HepG2 (cell line): Measurements from ENCODE around the gene MYO18B. TPM values are rescaled to one million over a fixed set of nuclear protein-coding genes. Genes with fewer than 3 reads are reported as not detected.

ENCODE experiments used
- ATAC-seq: fragments of 200-7000 bp; cut with Tn5 transposase; 3 replicates; pipeline ENCODE4 v1.9.1; 2020; ENCODE audit warnings: mild to moderate bottlenecking, moderate library complexity
- BruUV-seq: library from RNA; stranded (reverse); fragments of 400-500 nt; replicated peaks from 2 replicates; lab custom pipeline; 2021; lab: Mats Ljungman, UMichigan
- CTCF ChIA-PET: fragments of 300-600 bp; formaldehyde crosslinking; extraction: SDS; loops from one replicate; lab custom pipeline; 2021; ENCODE audit warnings: low total read pairs, inconsistent platforms, low intra/inter-chr PET ratio; lab: Yijun Ruan, JAX
- POLR2A ChIA-PET: fragments of 350-600 bp; sonication (Branson Sonifier 250); formaldehyde crosslinking; loops from one replicate; lab custom pipeline; 2020; ENCODE audit warnings: antibody characterized with exemption, inconsistent platforms; lab: Yijun Ruan, JAX
- DNase-seq: peaks from one replicate; pipeline ENCODE4 v3.0.0-alpha.2; 2015; ENCODE audit warnings: low spot score
- FAIRE-seq: peaks from 3 replicates; lab custom pipeline; 2011; peaks lifted over from hg19 to GRCh38; lab: Jason Lieb, UNC
- H2AFZ ChIP-seq: one replicate; pipeline ENCODE4 v1.6.1; 2011; ENCODE audit warnings: low read length, inconsistent platforms
- H3K27ac ChIP-seq: fragments of 300-600 bp; 3 replicates; pipeline ENCODE4 v1.8.0; 2011; ENCODE audit warnings: mixed run types, mild to moderate bottlenecking, mixed read lengths, low read length, inconsistent platforms; ENCODE audit not compliant: insufficient read depth; ENCODE audit errors: extremely low read length
- H3K27me3 ChIP-seq, 2 experiments: fragments of 200-600 bp in 1 of 2; 2 replicates in 1 of 2; 3 replicates in 1 of 2; pipeline versions ENCODE4 v1.6.0 to v1.8.0; 2011; ENCODE audit warnings: low read length in 2 of 2, mild to moderate bottlenecking in 2 of 2, moderate library complexity in 2 of 2, inconsistent platforms in 1 of 2; ENCODE audit not compliant: insufficient read depth in 2 of 2, control insufficient read depth in 1 of 2
- H3K36me3 ChIP-seq, 2 experiments: fragments of 200-600 bp in 1 of 2; replicated peaks in 1 of 2; 2 replicates in 1 of 2; 3 replicates in 1 of 2; pipeline versions ENCODE4 v1.5.1 to v1.8.0; 2011; ENCODE audit warnings: low read length in 2 of 2, inconsistent platforms in 1 of 2; ENCODE audit not compliant: insufficient read depth in 2 of 2, control insufficient read depth in 1 of 2
- H3K4me1 ChIP-seq: 2 replicates; pipeline ENCODE4 v1.5.1; 2012; ENCODE audit warnings: low read length, inconsistent platforms; ENCODE audit not compliant: insufficient read depth
- H3K4me2 ChIP-seq: 2 replicates; pipeline ENCODE4 v1.6.0; 2011; ENCODE audit warnings: low read depth, low read length, inconsistent platforms
- H3K4me3 ChIP-seq, 3 experiments: fragments of 200-600 bp in 1 of 3; sonication (generic), shearing (Covaris generic) in 1 of 3; replicated peaks in 1 of 3; 2 replicates each; pipeline ENCODE4 v1.5.1; 2011 to 2016; ENCODE audit warnings: low read length in 3 of 3, inconsistent platforms in 2 of 3, low read depth in 2 of 3, mild to moderate bottlenecking in 2 of 3, control low read depth in 1 of 3, mixed read lengths in 1 of 3; ENCODE audit not compliant: insufficient read depth in 1 of 3
- H3K79me2 ChIP-seq: one replicate; pipeline ENCODE4 v1.6.1; 2011; ENCODE audit warnings: low read length, inconsistent platforms; ENCODE audit not compliant: insufficient read depth
- H3K9ac ChIP-seq: 2 replicates; pipeline ENCODE4 v1.6.0; 2011; ENCODE audit warnings: mild to moderate bottlenecking, low read depth, low read length, inconsistent platforms; ENCODE audit not compliant: insufficient read depth
- H3K9me3 ChIP-seq: 2 replicates; pipeline ENCODE4 v1.5.1; 2012; ENCODE audit warnings: mild to moderate bottlenecking, low read length
- H4K20me1 ChIP-seq: 2 replicates; pipeline ENCODE4 v1.6.0; 2011; ENCODE audit warnings: inconsistent platforms, mild to moderate bottlenecking, low read length, moderate library complexity; ENCODE audit not compliant: insufficient read depth
- ELF4 ChIP-seq: sonication (generic); formaldehyde crosslinking; IDR thresholded peaks from 2 replicates; pipeline ENCODE4 v1.5.0; 2020; ENCODE audit warnings: missing genetic modification reagents, mild to moderate bottlenecking, moderate library complexity, borderline replicate concordance
- KDM1A ChIP-seq: IDR thresholded peaks from 2 replicates; pipeline ENCODE4 v1.6.1; 2016; ENCODE audit warnings: missing compliant biosample characterization
- ZKSCAN1 ChIP-seq: fragments of 150-350 bp; IDR thresholded peaks from 2 replicates; pipeline ENCODE4 v1.6.1; 2014; ENCODE audit warnings: low read length
- ZNF841 ChIP-seq: sonication (generic); formaldehyde crosslinking; IDR thresholded peaks from 2 replicates; pipeline ENCODE4 v1.8.1; 2023; ENCODE audit warnings: missing genetic modification reagents, borderline replicate concordance
- WGBS: methylation state at CpG from one replicate; pipeline ENCODE4 v1.1.6; 2017; ENCODE audit warnings: low lambda C conversion rate; 5-methylcytosine and 5-hydroxymethylcytosine counted together
- in situ Hi-C: cut with HindIII; loops from 2 replicates; pipeline ENCODE4 v1.10.0; 2017; ENCODE audit warnings: low pct_unique_long_range_greater_than_20kb; ENCODE audit not compliant: extremely low pct_ligation_motif_present
- intact Hi-C: fragments of 100-400 bp; cut with micrococcal nuclease; formaldehyde crosslinking; loops from one replicate; pipeline ENCODE4 v1.10.0; 2022; ENCODE audit not compliant: unreplicated experiment
- polyA plus RNA-seq, 8 experiments: library from polyadenylated mRNA; depleted of rRNA in 3 of 8; stranded (reverse) in 7 of 8; unstranded in 1 of 8; fragments of >200 nt; fragmentation: Illumina TruSeq in 4 of 8; extraction: Trizol in 4 of 8; gene quantifications; 2 replicates each; pipeline versions ENCODE4 v1.2.1 to v1.2.3, GENCODE V29; 2011 to 2016; ENCODE audit warnings: low read depth in 4 of 8, missing spikeins in 1 of 8, mixed read lengths in 1 of 8; ENCODE audit not compliant: insufficient read depth in 1 of 8
- total RNA-seq, 5 experiments: library from RNA; depleted of rRNA; stranded (reverse); fragments of >200 nt; fragmentation: Illumina TruSeq; extraction: Trizol; gene quantifications; 2 replicates each; pipeline ENCODE4 v1.2.3, GENCODE V29; 2016; ENCODE audit warnings: low read depth in 1 of 5
- TF ChIP-seq, protein P1 (sequence below): sonication (generic); formaldehyde crosslinking; IDR thresholded peaks from 2 replicates; pipeline ENCODE4 v1.8.1; 2023; ENCODE audit warnings: mild to moderate bottlenecking, moderate library complexity, missing genetic modification reagents
- TF ChIP-seq, protein P2 (sequence below): sonication (generic); formaldehyde crosslinking; IDR thresholded peaks from 2 replicates; pipeline ENCODE4 v1.4.0; 2020; ENCODE audit warnings: missing genetic modification reagents, borderline replicate concordance

The MYO18B gene
- total and polyA plus RNA-seq, 2 of the 13 experiments (the other 11 are each of a cell fraction or from before 2014, with no cell fraction given): 0.01 TPM; not detected in 1

DNA sequence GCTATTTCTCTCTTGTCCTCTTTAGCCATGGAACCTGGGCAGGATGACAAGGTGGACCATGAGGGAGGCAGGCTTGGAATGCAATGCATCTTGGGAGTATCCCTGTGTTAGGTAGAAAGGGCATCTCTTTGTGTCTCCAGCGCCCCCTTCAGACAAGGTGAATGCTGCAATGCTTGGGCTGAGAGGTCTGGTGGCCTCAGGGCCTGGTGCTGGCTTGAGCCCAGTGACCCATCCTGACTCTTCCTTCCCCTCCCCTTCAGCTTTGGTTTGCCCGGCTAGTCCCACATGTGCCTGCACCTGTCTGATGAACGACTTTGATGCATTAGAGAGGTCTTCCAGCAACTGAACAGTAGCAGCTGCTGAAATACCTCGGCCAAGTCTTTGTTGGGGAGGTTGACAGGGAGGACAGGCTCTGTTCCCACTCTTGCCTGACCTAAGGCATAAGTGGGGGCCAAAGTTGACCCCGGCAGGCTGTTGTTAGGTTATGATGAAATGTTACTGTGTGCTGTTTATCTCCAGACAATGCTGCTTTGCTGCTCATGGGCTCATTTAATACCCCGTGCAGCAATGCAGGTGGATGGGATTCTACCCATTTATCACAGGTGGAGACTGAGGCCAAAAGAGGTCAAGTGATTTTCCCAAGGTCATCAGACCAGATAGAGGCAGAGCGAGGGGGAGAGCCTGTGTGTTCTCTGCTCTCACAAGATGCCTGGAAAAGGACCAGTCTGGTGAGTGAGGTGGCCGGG is 22.5 kb downstream of the MYO18B start (continued):
- TF ChIP-seq, protein P1, sequence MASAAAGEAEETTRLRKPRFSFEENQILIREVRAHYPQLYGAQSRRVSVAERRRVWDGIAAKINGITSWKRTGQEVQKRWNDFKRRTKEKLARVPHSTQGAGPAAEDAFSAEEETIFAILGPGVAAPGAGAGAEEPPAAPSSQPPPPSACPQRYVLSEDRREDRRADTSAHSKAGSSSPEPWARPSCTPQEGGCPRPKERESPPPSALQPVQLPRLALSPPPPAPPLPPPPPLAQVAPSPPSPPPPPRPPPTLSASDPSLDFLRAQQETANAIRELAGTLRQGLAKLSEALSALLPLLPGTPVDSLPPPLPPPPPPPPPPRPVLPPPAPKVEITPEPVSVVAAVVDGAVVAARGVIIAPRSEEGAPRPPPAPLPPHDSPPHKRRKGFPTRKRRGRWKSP: no peak
- TF ChIP-seq KDM1A: 0 out of 2 replicates have a peak, but pooled peaks have one; percentile 22
- TF ChIP-seq, all 625 proteins: peak for 4

DNA sequence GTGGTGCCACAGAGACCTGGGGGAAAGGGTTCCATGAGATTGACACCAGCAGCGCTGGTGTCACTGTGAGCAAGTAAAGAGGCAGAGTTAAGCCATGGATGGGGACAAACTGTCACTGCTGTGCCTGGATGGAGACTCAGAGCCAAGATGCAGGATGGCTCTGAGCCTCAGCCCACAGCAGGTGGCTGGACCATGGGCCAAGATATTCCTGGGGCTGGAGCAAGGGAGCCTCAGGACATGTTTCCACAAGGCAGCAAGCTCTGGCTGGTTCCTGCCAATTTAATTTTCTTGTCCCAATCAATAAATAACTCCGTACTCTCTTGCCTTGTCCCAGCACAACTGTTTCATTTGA is 23.0 kb downstream of the MYO18B start:
- Histone ChIP-seq H3K27me3 (peaks cover 7 to 18% of the 10 kb centered on the region in 2 experiments; a peak in 3 of 5 replicates), H3K4me2 (no peak overlapping the region), H4K20me1 (no peaks in the 10 kb centered on the region), H3K9ac (no peak overlapping the region), H3K79me2 (no peaks in the 10 kb centered on the region), H2AFZ (no peak overlapping the region), H3K4me1 (peaks cover 24% of the 10 kb centered on the region), H3K27ac (no peak overlapping the region), H3K4me3 (no peak overlapping the region), H3K36me3 (no peaks in the 10 kb centered on the region), H3K9me3 (peaks cover 18% of the 10 kb centered on the region)
- FAIRE-seq (no peak), ATAC-seq (no peak), DNase-seq (no peak)
- TF ChIP-seq ZKSCAN1 (no peak), ZNF841 (CRISPR knock-in tag) (no peak), ELF4 (CRISPR knock-in tag) (no peak)
- TF ChIP-seq, protein P2, sequence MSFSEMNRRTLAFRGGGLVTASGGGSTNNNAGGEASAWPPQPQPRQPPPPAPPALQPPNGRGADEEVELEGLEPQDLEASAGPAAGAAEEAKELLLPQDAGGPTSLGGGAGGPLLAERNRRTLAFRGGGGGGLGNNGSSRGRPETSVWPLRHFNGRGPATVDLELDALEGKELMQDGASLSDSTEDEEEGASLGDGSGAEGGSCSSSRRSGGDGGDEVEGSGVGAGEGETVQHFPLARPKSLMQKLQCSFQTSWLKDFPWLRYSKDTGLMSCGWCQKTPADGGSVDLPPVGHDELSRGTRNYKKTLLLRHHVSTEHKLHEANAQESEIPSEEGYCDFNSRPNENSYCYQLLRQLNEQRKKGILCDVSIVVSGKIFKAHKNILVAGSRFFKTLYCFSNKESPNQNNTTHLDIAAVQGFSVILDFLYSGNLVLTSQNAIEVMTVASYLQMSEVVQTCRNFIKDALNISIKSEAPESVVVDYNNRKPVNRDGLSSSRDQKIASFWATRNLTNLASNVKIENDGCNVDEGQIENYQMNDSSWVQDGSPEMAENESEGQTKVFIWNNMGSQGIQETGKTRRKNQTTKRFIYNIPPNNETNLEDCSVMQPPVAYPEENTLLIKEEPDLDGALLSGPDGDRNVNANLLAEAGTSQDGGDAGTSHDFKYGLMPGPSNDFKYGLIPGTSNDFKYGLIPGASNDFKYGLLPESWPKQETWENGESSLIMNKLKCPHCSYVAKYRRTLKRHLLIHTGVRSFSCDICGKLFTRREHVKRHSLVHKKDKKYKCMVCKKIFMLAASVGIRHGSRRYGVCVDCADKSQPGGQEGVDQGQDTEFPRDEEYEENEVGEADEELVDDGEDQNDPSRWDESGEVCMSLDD (CRISPR knock-in tag): no peak
- 37% methylated on average over 2 of the region's 2 CpGs for WGBS
- intact Hi-C loops (no loop called here), in situ Hi-C loops (no loop called here)
- CTCF ChIA-PET: no interaction called here
- BruUV-seq: no TSS peak
- POLR2A ChIA-PET: no interaction called here
